Fibroblast of lung (primary cell): ENCODE results near the gene WDR45B.

Experiments used
- EZH2 ChIP-seq: IDR thresholded peaks from 2 replicates; pipeline ENCODE4 v1.5.1; 2012; ENCODE audit warnings: low read length, control low read depth, mild to moderate bottlenecking; ENCODE audit errors: missing control alignments
- TF ChIP-seq, protein P1 (sequence below), 2 donors: IDR thresholded peaks in 1 of 2; conservative IDR thresholded peaks in 1 of 2; 1 replicate in 1 of 2; 2 replicates in 1 of 2; pipeline ENCODE4 v1.5.1; 2011 to 2012; ENCODE audit warnings: low read length in 2 of 2, control low read depth in 1 of 2, inconsistent platforms in 1 of 2, low read depth in 1 of 2, mild to moderate bottlenecking in 1 of 2

DNA sequence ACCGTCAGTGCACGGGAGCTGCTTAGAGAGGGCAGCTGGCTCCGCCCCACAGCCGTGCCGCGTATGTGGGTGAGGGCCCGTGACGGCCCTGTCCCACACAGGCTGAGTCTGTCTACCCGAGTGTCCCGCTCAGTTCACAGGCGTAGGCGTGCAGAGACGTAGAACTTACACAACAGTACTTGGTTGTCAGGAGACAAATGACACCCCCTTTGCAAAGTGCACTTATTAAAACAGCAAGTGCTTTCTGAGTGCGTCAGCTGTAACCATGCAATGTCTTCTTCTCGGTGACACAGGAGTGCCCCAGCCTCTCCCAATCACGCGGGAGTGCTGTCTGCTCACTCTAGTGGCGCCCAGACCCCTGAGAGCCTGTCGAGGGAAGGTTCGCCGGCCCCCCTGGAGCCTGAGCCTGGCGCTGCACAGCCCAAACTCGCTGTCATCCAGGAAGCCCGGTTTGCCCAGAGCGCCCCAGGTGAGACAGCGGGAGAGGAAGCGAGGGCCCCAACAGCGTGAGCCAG is 64.5 kb downstream of the WDR45B start:
- no peak for TF ChIP-seq EZH2
- TF ChIP-seq, protein P1, sequence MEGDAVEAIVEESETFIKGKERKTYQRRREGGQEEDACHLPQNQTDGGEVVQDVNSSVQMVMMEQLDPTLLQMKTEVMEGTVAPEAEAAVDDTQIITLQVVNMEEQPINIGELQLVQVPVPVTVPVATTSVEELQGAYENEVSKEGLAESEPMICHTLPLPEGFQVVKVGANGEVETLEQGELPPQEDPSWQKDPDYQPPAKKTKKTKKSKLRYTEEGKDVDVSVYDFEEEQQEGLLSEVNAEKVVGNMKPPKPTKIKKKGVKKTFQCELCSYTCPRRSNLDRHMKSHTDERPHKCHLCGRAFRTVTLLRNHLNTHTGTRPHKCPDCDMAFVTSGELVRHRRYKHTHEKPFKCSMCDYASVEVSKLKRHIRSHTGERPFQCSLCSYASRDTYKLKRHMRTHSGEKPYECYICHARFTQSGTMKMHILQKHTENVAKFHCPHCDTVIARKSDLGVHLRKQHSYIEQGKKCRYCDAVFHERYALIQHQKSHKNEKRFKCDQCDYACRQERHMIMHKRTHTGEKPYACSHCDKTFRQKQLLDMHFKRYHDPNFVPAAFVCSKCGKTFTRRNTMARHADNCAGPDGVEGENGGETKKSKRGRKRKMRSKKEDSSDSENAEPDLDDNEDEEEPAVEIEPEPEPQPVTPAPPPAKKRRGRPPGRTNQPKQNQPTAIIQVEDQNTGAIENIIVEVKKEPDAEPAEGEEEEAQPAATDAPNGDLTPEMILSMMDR (conservative IDR thresholded peaks at IDR 0.05 in 1 of 2, IDR thresholded peaks at IDR 0.05 in 1 of 2; ENCODE audit: low read depth in 1 of 2, low read length in 2 of 2), result no peak
